ENCODE measurements around the gene CTPS2. TPM values are rescaled to one million over a fixed set of nuclear protein-coding genes. Genes with fewer than 3 reads are reported as not detected.
"Not testable (repeated sequence)": the region's sequence is repeated elsewhere in the genome, so short reads cannot be mapped to it uniquely, and the experiment has no call there.

Gene CTPS2
- total RNA-seq, 1 experiment from 2014 or later = 3.8 TPM

DNA sequence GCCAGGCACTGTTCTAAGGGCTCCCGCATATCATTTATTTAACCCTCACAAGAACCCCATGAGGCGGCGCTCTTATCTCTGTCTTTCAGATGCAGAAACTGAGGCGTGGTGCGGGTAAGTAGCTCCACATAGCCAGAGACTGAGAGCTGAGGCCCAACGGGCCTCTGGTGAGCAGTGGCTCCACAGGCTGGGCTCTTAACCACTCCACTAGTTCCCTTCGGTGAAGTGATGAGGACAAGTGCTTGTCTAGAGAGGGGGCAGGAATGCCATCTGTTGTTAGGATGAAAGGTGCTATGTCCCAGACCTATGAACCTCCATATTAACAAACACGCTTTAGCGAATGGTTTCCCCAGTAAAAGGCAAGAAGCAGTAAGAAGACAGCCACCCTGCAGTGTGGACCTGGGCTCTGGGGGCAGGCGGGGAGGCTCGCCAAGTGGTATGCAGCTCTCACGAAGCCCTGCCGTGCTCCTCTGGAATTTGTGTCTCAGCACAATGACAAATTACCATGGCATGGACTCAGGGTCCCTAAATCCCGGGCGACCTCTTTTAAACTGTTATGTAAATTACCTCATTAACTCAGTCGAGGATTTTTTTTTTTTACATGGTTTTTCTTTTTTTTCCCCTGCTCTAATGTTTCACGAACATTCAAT lies 83.4 kb downstream of the CTPS2 start:
- TF ChIP-seq, protein P1, sequence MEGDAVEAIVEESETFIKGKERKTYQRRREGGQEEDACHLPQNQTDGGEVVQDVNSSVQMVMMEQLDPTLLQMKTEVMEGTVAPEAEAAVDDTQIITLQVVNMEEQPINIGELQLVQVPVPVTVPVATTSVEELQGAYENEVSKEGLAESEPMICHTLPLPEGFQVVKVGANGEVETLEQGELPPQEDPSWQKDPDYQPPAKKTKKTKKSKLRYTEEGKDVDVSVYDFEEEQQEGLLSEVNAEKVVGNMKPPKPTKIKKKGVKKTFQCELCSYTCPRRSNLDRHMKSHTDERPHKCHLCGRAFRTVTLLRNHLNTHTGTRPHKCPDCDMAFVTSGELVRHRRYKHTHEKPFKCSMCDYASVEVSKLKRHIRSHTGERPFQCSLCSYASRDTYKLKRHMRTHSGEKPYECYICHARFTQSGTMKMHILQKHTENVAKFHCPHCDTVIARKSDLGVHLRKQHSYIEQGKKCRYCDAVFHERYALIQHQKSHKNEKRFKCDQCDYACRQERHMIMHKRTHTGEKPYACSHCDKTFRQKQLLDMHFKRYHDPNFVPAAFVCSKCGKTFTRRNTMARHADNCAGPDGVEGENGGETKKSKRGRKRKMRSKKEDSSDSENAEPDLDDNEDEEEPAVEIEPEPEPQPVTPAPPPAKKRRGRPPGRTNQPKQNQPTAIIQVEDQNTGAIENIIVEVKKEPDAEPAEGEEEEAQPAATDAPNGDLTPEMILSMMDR (IDR thresholded peaks at IDR 0.05) = no peak
- no peak for TF ChIP-seq SIN3A (IDR thresholded peaks at IDR 0.05; ENCODE audit: borderline replicate concordance, insufficient read depth, low read depth, low read length)
- TF ChIP-seq TCF7L2 (IDR thresholded peaks at IDR 0.05; ENCODE audit: low read depth, low read length) = no peak
- TF ChIP-seq, protein P2, sequence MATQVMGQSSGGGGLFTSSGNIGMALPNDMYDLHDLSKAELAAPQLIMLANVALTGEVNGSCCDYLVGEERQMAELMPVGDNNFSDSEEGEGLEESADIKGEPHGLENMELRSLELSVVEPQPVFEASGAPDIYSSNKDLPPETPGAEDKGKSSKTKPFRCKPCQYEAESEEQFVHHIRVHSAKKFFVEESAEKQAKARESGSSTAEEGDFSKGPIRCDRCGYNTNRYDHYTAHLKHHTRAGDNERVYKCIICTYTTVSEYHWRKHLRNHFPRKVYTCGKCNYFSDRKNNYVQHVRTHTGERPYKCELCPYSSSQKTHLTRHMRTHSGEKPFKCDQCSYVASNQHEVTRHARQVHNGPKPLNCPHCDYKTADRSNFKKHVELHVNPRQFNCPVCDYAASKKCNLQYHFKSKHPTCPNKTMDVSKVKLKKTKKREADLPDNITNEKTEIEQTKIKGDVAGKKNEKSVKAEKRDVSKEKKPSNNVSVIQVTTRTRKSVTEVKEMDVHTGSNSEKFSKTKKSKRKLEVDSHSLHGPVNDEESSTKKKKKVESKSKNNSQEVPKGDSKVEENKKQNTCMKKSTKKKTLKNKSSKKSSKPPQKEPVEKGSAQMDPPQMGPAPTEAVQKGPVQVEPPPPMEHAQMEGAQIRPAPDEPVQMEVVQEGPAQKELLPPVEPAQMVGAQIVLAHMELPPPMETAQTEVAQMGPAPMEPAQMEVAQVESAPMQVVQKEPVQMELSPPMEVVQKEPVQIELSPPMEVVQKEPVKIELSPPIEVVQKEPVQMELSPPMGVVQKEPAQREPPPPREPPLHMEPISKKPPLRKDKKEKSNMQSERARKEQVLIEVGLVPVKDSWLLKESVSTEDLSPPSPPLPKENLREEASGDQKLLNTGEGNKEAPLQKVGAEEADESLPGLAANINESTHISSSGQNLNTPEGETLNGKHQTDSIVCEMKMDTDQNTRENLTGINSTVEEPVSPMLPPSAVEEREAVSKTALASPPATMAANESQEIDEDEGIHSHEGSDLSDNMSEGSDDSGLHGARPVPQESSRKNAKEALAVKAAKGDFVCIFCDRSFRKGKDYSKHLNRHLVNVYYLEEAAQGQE (IDR thresholded peaks at IDR 0.05; ENCODE audit: insufficient read depth in 1 of 2, low read depth in 2 of 2, low read length in 1 of 2) = no peak
- no peak for TF ChIP-seq POLR2AphosphoS5 (IDR thresholded peaks at IDR 0.05; ENCODE audit: low read depth, low read length)
- CTCF ChIA-PET = no interaction called here
- intact Hi-C loops (cut with micrococcal nuclease; ENCODE audit: unreplicated experiment) = no loop called here

DNA sequence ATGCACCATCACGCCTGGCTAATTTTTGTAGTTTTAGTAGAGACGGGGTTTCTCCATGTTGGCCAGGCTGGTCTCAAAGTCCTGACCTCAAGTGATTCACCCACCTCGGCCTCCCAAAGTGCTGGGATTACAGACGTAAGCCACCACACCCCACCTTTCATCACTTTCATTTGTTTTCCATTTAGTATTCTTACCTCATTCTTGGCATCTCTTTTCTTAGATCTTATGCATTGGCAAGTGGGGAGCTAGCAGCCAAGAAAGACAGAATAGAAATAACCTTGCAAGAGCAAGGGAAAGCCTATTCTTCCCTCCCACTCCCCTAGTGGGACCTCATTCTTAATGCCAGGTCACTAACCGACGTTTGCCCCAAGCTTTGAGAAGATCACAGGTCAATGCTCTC lies 84.0 kb downstream of the CTPS2 start:
- CTCF ChIA-PET; POLR2A ChIA-PET; intact Hi-C loops (cut with micrococcal nuclease; ENCODE audit: unreplicated experiment); BruUV-seq (replicated peaks); H3K9me3 ChIP-seq (ENCODE audit: control insufficient read depth, insufficient read depth, low read depth, low read length); in situ Hi-C loops (cut with HindIII; ENCODE audit: low pct_unique_long_range_greater_than_20kb, low sequenced_read_pairs); H3K4me1 ChIP-seq (ENCODE audit: control insufficient read depth, insufficient read depth, low read length); H3K27me3 ChIP-seq (ENCODE audit: control insufficient read depth, insufficient read depth, low read length); H3K36me3 ChIP-seq (ENCODE audit: control insufficient read depth, insufficient read depth, low read length); H3K27ac ChIP-seq (ENCODE audit: low read length); DNase-seq (ENCODE audit: low read depth, low spot score); H3K4me3 ChIP-seq (ENCODE audit: low read depth in 2 of 2, low read length in 2 of 2); ATAC-seq: not testable (repeated sequence)

More for the DNA sequence above, 83.4 kb downstream of the CTPS2 start:
- H3K4me1 ChIP-seq (ENCODE audit: control insufficient read depth, insufficient read depth, low read length) = no peaks in the 10 kb centered on the region
- no peak overlapping the region for H3K4me3 ChIP-seq (ENCODE audit: low read depth in 2 of 2, low read length in 2 of 2)
- H3K27me3 ChIP-seq (ENCODE audit: control insufficient read depth, insufficient read depth, low read length) = no peaks in the 10 kb centered on the region
- no peak for DNase-seq (ENCODE audit: low read depth, low spot score)
- in situ Hi-C loops (cut with HindIII; ENCODE audit: low pct_unique_long_range_greater_than_20kb, low sequenced_read_pairs) = no loop called here
- no peak overlapping the region for H3K27ac ChIP-seq (ENCODE audit: low read length)
- BruUV-seq (replicated peaks) = no TSS peak
- no peaks in the 10 kb centered on the region for H3K9me3 ChIP-seq (ENCODE audit: control insufficient read depth, insufficient read depth, low read depth, low read length)
- POLR2A ChIA-PET = no interaction called here
- no peaks in the 10 kb centered on the region for H3K36me3 ChIP-seq (ENCODE audit: control insufficient read depth, insufficient read depth, low read length)
- ATAC-seq = no peak

DNA sequence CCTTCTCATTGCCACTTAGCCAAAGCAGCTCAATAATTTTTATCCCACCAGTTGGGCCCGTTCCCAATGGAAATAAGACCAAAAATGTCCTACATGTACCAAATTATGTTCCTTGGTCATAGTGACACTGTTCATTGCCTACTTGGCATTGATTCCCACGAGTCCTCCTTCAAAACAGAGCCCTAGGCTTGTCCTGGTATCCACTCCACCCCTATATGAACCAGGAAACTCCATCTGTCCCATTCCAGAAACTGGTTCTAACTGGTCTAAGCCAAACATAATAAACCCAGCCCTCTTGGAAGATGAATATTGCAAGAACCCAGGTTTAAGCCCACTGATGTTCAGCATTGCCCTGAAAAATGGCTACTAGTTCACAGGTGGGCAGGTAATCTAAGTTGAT lies 93.4 kb downstream of the CTPS2 start:
- BruUV-seq (replicated peaks) = no TSS peak
- TF ChIP-seq TCF7L2 (IDR thresholded peaks at IDR 0.05; ENCODE audit: low read depth, low read length) (no peak), SIN3A (IDR thresholded peaks at IDR 0.05; ENCODE audit: borderline replicate concordance, insufficient read depth, low read depth, low read length) (no peak), POLR2AphosphoS5 (IDR thresholded peaks at IDR 0.05; ENCODE audit: low read depth, low read length) (no peak)
- TF ChIP-seq, protein P2 (IDR thresholded peaks at IDR 0.05; ENCODE audit: insufficient read depth in 1 of 2, low read depth in 2 of 2, low read length in 1 of 2) = no peak
- TF ChIP-seq, protein P1 (IDR thresholded peaks at IDR 0.05) = no peak
- ChIA-PET CTCF (no interaction called here), POLR2A (interaction anchor here (0.6 kb wide), 1 partner anchor 391 kb away, joined by 3 read pairs; no protein-coding TSS in a partner anchor)
- Histone ChIP-seq H3K9me3 (ENCODE audit: control insufficient read depth, insufficient read depth, low read depth, low read length) (no peaks in the 10 kb centered on the region), H3K27me3 (ENCODE audit: control insufficient read depth, insufficient read depth, low read length) (no peaks in the 10 kb centered on the region), H3K4me1 (ENCODE audit: control insufficient read depth, insufficient read depth, low read length) (no peaks in the 10 kb centered on the region), H3K4me3 (ENCODE audit: low read depth in 2 of 2, low read length in 2 of 2) (no peak overlapping the region), H3K27ac (ENCODE audit: low read length) (no peak overlapping the region), H3K36me3 (ENCODE audit: control insufficient read depth, insufficient read depth, low read length) (no peaks in the 10 kb centered on the region)
- in situ Hi-C loops (cut with HindIII; ENCODE audit: low pct_unique_long_range_greater_than_20kb, low sequenced_read_pairs) = no loop called here
- DNase-seq (ENCODE audit: low read depth, low spot score) = no peak
- no peak for ATAC-seq
- intact Hi-C loops (cut with micrococcal nuclease; ENCODE audit: unreplicated experiment) = no loop called here

All from Panc1 (cell line).